GM21717 (cell line): ENCODE results near the gene LILRA1.
"Not testable (repeated sequence)": the region's sequence is repeated elsewhere in the genome, so short reads cannot be mapped to it uniquely, and the experiment has no call there.

ENCODE experiments used
- ATAC-seq: cut with Tn5 transposase; IDR thresholded peaks from one replicate; pipeline ENCODE4 v1.9.1; 2021; ENCODE audit warnings: mild to moderate bottlenecking, moderate library complexity; ENCODE audit not compliant: unreplicated experiment

Gene LILRA1

GRCh38 chr19:54593445-54593844 is at the start of gene LILRA1:
Gene LILRA1 (plus strand): TSS chr19:54593632. CDS start chr19:54594245, 613 bp downstream.
- not testable (repeated sequence) for ATAC-seq

- no peak for ATAC-seq
These were observed 44.6 kb upstream of the LILRA1 start for GRCh38 chr19:54548806-54549205.

- no peak for ATAC-seq
These were observed 44.2 kb upstream of the LILRA1 start for GRCh38 chr19:54549224-54549623.

- ATAC-seq = no peak
These were observed 42.1 kb upstream of the LILRA1 start for GRCh38 chr19:54551293-54551692.

- no peak for ATAC-seq
These were observed 41.2 kb upstream of the LILRA1 start for GRCh38 chr19:54551950-54552912.

- ATAC-seq = no peak
These were observed 40.5 kb upstream of the LILRA1 start for GRCh38 chr19:54552913-54553310.

- no peak for ATAC-seq
These were observed 39.4 kb upstream of the LILRA1 start for GRCh38 chr19:54554006-54554405.

GRCh38 chr19:54554896-54555295 is 38.5 kb upstream of the LILRA1 start:
- no peak for ATAC-seq

GRCh38 chr19:54556194-54556593 is 37.2 kb upstream of the LILRA1 start:
- ATAC-seq = no peak

GRCh38 chr19:54558339-54558738 is 35.1 kb upstream of the LILRA1 start:
- no peak for ATAC-seq

- ATAC-seq = no peak
These were observed 32.5 kb upstream of the LILRA1 start for GRCh38 chr19:54560881-54561385.

GRCh38 chr19:54561840-54562239 is 31.6 kb upstream of the LILRA1 start:
- no peak for ATAC-seq

GRCh38 chr19:54563206-54563605 is 30.2 kb upstream of the LILRA1 start:
- not testable (repeated sequence) for ATAC-seq

GRCh38 chr19:54570316-54570715 is 23.1 kb upstream of the LILRA1 start:
- ATAC-seq = no peak

- not testable (repeated sequence) for ATAC-seq
These were observed 21.5 kb upstream of the LILRA1 start for GRCh38 chr19:54571715-54572615.

GRCh38 chr19:54572696-54573311 is 20.6 kb upstream of the LILRA1 start:
- no peak for ATAC-seq

GRCh38 chr19:54573330-54573872 is 20.0 kb upstream of the LILRA1 start, which contains the start of gene LILRA2:
Gene LILRA2 (plus strand): TSS chr19:54573790. CDS start chr19:54573879, 89 bp downstream.
- ATAC-seq = no peak

- ATAC-seq = no peak
These were observed 19.4 kb upstream of the LILRA1 start for GRCh38 chr19:54574051-54574450.

- ATAC-seq = no peak
These were observed 18.8 kb upstream of the LILRA1 start for GRCh38 chr19:54574527-54575056.

GRCh38 chr19:54575205-54575604 is 18.2 kb upstream of the LILRA1 start:
- not testable (repeated sequence) for ATAC-seq
